Uterus (tissue), 4 donors: ENCODE measurements around the gene CDK5R1. TPM values are rescaled to one million over a fixed set of nuclear protein-coding genes. Genes with fewer than 3 reads are reported as not detected.

Experiments
- DNase-seq, 2 donors: peaks; one replicate each; pipeline ENCODE4 v3.0.0-alpha.2; 2019 to 2020
- H3K27ac ChIP-seq, 2 donors: fragments of 200-600 bp; sonication (generic); 1 replicate in 1 of 2; 2 replicates in 1 of 2; pipeline ENCODE4 v1.5.1; 2016 to 2018
- H3K27me3 ChIP-seq, 2 donors: fragments of 200-600 bp; sonication (generic); one replicate each; pipeline ENCODE4 v1.5.1; 2018 to 2019; ENCODE audit warnings: control low read depth in 1 of 2
- H3K36me3 ChIP-seq, 2 donors: fragments of 200-600 bp; sonication (generic); one replicate each; pipeline ENCODE4 v1.5.1; 2019; ENCODE audit warnings: control low read depth in 1 of 2
- H3K4me1 ChIP-seq, 2 donors: fragments of 200-600 bp; sonication (generic); one replicate each; pipeline ENCODE4 v1.5.1; 2018 to 2019; ENCODE audit warnings: control low read depth in 1 of 2
- H3K4me3 ChIP-seq, 2 donors: fragments of 200-600 bp; sonication (generic); 1 replicate in 1 of 2; 2 replicates in 1 of 2; pipeline ENCODE4 v1.5.1; 2018 to 2019; ENCODE audit warnings: mild to moderate bottlenecking in 1 of 2
- H3K9me3 ChIP-seq, 2 donors: fragments of 200-600 bp; sonication (generic); one replicate each; pipeline ENCODE4 v1.5.1; 2019; ENCODE audit warnings: control low read depth in 1 of 2
- POLR2A ChIP-seq, 2 donors: fragments of 450-650 bp; IDR thresholded peaks; one replicate each; pipeline ENCODE4 v1.6.1; 2016; ENCODE audit warnings: antibody characterized with exemption in 2 of 2, mild to moderate bottlenecking in 1 of 2, moderate library complexity in 1 of 2
- intact Hi-C: fragments of 100-400 bp; cut with DNase I; formaldehyde crosslinking; loops from one replicate; pipeline ENCODE4 v1.15.1; 2023; ENCODE audit warnings: low total_unique reads
- total RNA-seq, 4 donors: library from RNA; depleted of rRNA in 3 of 4; stranded (reverse); fragments of >200 nt in 3 of 4; gene quantifications; one replicate each; pipeline versions ENCODE4 v1.1.0 to v1.2.4, GENCODE V29; 2014 to 2023
- TF ChIP-seq, protein P1 (sequence below), 4 experiments: fragments of 200-600 bp in 2 of 4; fragments of 450-650 bp in 2 of 4; sonication (generic) in 2 of 4; IDR thresholded peaks; one replicate each; pipeline ENCODE4 v1.5.1; 2016 to 2019; ENCODE audit warnings: antibody characterized with exemption in 4 of 4, mild to moderate bottlenecking in 2 of 4, moderate library complexity in 1 of 4
- donor health status: DM: yes; HTN: yes; CAD: no.

The CDK5R1 gene
- total RNA-seq, 4 donors from 2014 or later, result 0.77 to 2.9 (median 1.4) TPM; not detected in 1

DNA sequence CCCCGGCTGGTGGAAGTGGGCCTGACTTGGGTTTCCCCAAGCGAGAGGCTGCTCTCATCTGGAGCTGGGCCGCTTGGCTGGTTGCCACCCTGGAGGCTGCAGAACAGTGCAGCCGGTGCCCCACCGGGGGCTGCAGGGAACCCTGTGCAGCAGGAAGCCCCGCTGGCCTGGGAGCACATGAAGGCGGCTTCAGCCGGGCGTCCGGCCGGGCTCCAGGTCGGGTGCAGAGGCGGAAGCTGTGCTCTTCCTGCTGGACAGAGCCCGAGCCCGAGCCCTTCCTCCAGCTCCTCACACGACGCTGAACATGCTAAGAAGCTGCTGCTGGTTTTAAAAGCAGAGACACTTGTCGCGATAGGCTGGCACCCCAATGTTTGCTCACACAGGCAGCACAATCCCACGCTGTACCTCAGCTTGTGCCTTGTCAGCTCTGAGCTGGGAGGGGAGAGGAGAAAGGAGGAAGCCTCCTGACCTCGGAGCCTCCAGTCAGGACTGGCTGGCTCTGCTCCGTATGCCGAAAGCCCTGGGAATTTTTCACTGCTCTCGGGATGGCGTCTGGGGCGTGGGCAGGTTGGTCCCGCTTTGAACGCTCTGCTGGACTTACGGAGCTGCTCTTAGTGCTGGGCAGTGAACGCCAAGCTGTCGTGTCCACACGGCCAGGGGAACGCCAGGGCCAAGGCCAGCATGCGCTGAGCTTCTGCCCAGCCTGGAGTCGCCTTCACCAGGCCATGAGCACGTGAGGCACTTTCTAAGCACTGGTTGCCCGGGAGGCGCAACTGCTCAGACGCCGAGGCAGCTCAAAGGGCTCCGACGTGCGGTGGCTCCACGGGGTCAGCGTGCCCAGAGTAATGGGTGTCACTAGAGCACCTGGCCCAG is 8.8 kb downstream of the CDK5R1 start:
- TF ChIP-seq POLR2A (IDR thresholded peaks at IDR 0.05), result no peak
- TF ChIP-seq, protein P1, sequence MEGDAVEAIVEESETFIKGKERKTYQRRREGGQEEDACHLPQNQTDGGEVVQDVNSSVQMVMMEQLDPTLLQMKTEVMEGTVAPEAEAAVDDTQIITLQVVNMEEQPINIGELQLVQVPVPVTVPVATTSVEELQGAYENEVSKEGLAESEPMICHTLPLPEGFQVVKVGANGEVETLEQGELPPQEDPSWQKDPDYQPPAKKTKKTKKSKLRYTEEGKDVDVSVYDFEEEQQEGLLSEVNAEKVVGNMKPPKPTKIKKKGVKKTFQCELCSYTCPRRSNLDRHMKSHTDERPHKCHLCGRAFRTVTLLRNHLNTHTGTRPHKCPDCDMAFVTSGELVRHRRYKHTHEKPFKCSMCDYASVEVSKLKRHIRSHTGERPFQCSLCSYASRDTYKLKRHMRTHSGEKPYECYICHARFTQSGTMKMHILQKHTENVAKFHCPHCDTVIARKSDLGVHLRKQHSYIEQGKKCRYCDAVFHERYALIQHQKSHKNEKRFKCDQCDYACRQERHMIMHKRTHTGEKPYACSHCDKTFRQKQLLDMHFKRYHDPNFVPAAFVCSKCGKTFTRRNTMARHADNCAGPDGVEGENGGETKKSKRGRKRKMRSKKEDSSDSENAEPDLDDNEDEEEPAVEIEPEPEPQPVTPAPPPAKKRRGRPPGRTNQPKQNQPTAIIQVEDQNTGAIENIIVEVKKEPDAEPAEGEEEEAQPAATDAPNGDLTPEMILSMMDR (IDR thresholded peaks at IDR 0.05), result no peak
- H3K36me3 ChIP-seq, result no peaks in the 10 kb centered on the region
- H3K27me3 ChIP-seq, result no peaks in the 10 kb centered on the region
- H3K4me3 ChIP-seq, result no peak overlapping the region
- peaks cover 0 to 7% of the 10 kb centered on the region in 2 donors for H3K4me1 ChIP-seq
- intact Hi-C loops, result no loop called here
- no peaks in the 10 kb centered on the region for H3K9me3 ChIP-seq
- DNase-seq, result peak in 1 of 2 donors; percentile 43
- no peak overlapping the region for H3K27ac ChIP-seq

DNA sequence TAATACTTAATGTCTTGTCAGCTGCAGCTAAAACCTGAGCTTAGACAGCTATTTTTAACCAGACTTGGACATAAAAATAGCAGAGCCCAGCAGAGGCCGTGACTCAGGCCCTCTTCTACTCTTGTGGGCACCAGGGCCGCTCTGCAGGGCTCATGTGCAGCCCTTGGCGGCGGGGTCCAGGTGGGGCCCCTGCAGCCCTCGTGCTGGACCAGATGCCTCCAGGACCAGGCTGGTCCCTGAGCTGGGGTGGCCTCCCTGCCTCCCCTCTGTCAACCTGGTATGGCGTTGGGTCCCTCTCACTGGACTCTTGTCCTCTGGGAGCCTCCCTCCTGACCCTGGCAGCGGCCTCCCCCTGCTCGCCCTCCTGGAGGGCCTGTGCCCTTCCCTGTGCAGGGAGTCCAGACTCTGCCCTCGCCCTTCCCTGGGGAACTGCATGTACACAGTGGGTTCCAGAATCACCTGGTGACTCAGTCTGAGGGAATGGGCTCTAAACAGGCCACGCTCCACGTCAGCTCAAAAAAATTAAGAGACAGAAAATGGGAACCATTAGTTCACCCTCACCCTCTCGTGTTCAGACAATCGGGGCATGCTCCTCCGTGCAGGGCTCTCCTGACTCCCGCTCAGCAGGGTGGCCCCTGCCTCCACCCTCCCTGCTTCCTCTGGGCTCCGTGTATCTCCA is 9.7 kb downstream of the CDK5R1 start:
- no peaks in the 10 kb centered on the region for H3K36me3 ChIP-seq
- TF ChIP-seq, protein P1 (IDR thresholded peaks at IDR 0.05), result no peak
- no peak for TF ChIP-seq POLR2A (IDR thresholded peaks at IDR 0.05)
- intact Hi-C loops, result no loop called here
- no peak for DNase-seq
- no peak overlapping the region for H3K27ac ChIP-seq
- H3K4me1 ChIP-seq, result peaks cover 0 to 7% of the 10 kb centered on the region in 2 donors
- no peaks in the 10 kb centered on the region for H3K9me3 ChIP-seq
- no peak overlapping the region for H3K4me3 ChIP-seq
- no peaks in the 10 kb centered on the region for H3K27me3 ChIP-seq

DNA sequence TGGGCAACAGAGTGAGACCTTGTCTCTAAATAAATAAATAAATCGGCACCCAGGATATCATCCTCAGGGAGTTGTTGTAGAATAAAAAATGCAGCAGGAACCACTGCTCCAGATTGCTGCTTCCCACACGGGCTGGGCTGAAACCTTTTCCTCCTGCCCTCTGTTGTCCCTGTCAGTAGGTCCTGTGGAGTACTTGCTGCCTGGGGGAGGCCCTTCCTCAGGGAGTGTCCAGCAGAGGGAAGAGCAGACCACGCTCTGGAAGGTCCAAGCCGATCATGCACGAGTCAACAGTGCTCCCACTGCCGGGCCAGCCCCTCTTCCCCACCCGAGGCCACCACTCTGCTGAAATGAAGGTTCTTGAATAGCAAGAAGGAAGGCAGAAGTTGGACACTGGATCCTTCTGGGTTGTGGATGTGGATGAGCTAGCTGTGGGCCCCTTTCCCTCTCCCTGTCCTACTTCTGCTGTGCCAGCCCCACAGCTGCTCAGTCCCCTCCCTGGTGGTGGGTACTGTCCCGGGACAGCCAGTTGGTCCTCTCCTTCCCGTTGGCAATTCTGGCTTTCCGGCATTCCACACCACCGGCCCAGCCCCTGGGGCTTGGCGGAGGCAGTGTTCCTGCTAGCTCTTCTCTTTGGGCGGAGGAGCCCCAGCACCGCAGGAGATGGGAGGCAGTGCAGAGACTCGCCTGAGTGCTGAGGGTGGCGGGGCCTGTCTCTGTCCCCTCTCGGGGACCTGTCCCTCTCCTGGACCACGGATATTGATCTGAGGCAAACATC is 10.8 kb downstream of the CDK5R1 start:
- Histone ChIP-seq H3K36me3 (no peaks in the 10 kb centered on the region), H3K27ac (no peak overlapping the region), H3K9me3 (no peaks in the 10 kb centered on the region), H3K4me1 (peaks cover 0 to 7% of the 10 kb centered on the region in 2 donors), H3K27me3 (no peaks in the 10 kb centered on the region), H3K4me3 (no peak overlapping the region)
- intact Hi-C loops, result no loop called here
- no peak for DNase-seq
- no peak for TF ChIP-seq POLR2A (IDR thresholded peaks at IDR 0.05)
- TF ChIP-seq, protein P1 (IDR thresholded peaks at IDR 0.05), result no peak

GRCh38 chr17:32498391-32498790 is 11.6 kb downstream of the CDK5R1 start:
- H3K9me3 ChIP-seq, result no peaks in the 10 kb centered on the region
- no peak for DNase-seq
- intact Hi-C loops, result no loop called here
- no peak overlapping the region for H3K27ac ChIP-seq
- no peaks in the 10 kb centered on the region for H3K27me3 ChIP-seq
- H3K36me3 ChIP-seq, result no peaks in the 10 kb centered on the region
- H3K4me3 ChIP-seq, result no peak overlapping the region
- peaks cover 0 to 7% of the 10 kb centered on the region in 2 donors for H3K4me1 ChIP-seq
- TF ChIP-seq POLR2A (IDR thresholded peaks at IDR 0.05), result no peak
- TF ChIP-seq, protein P1 (IDR thresholded peaks at IDR 0.05), result no peak
